Measurements from ENCODE around the gene IFITM10. TPM values are rescaled to one million over a fixed set of nuclear protein-coding genes. Genes with fewer than 3 reads are reported as not detected.

The IFITM10 gene
- total and polyA plus RNA-seq, 2 donors (not counting 1 experiment from before 2014, with no cell fraction given): 0.09 to 1.7 TPM

GRCh38 chr11:1786466-1786865, 36.1 kb upstream of the IFITM10 start:
- peaks cover 0 to 2% of the 10 kb centered on the region in 2 donors for H3K4me1 ChIP-seq (ENCODE audit: control insufficient read depth in 2 of 2, insufficient read depth in 2 of 2, low read length in 2 of 2)
- no peak overlapping the region for H3K4me3 ChIP-seq (ENCODE audit: control extremely low read depth in 1 of 5, extremely low read depth in 1 of 5, insufficient read depth in 1 of 5, low read depth in 2 of 5, low read length in 4 of 5)
- no peaks in the 10 kb centered on the region for H4K20me1 ChIP-seq (ENCODE audit: control insufficient read depth, insufficient read depth, low read length, poor library complexity, severe bottlenecking)
- H3K27ac Mint-ChIP-seq: no peak overlapping the region
- no peak for ATAC-seq (ENCODE audit: low read depth)
- H3K27me3 ChIP-seq (replicated peaks in 1 of 4; ENCODE audit: control extremely low read depth in 1 of 4, control insufficient read depth in 3 of 4, insufficient read depth in 4 of 4, low read length in 3 of 4): no peaks in the 10 kb centered on the region
- no peaks in the 10 kb centered on the region for H3K9me3 Mint-ChIP-seq (ENCODE audit: insufficient read depth)
- no peaks in the 10 kb centered on the region for H3K79me2 ChIP-seq (ENCODE audit: control insufficient read depth, insufficient read depth, low read length)
- WGBS (ENCODE audit: insufficient coverage): 96% methylated on average over 4 of the region's 4 CpGs
- H3K4me2 ChIP-seq (replicated peaks; ENCODE audit: low read depth, low read length, poor library complexity, severe bottlenecking): no peak overlapping the region
- H3K4me1 Mint-ChIP-seq: peaks cover 2% of the 10 kb centered on the region
- H2AFZ ChIP-seq (ENCODE audit: insufficient read depth, low read depth, low read length, poor library complexity, severe bottlenecking): no peak overlapping the region
- intact Hi-C loops (cut with micrococcal nuclease): no loop called here
- ChIA-PET POLR2A (no interaction called here), CTCF (no interaction called here)
- no peaks in the 10 kb centered on the region for H3K36me3 ChIP-seq (replicated peaks in 1 of 2; ENCODE audit: control extremely low read depth in 1 of 2, control insufficient read depth in 1 of 2, extremely low read depth in 1 of 2, insufficient read depth in 2 of 2, low read length in 1 of 2)
- no peaks in the 10 kb centered on the region for H3K9me3 ChIP-seq (ENCODE audit: control extremely low read depth in 1 of 3, control insufficient read depth in 2 of 3, insufficient read depth in 1 of 3, low read length in 2 of 3)
- no peak overlapping the region for H3K4me3 Mint-ChIP-seq
- no peak for DNase-seq
- no peak overlapping the region for H3K27ac ChIP-seq (ENCODE audit: low read length in 2 of 2)
- TF ChIP-seq EZH2 (IDR thresholded peaks at IDR 0.05; ENCODE audit: borderline replicate concordance, insufficient read depth, low read depth, low read length, poor library complexity, severe bottlenecking) (no peak), CTCF (IDR thresholded peaks at IDR 0.05) (no peak)
- H3K27me3 Mint-ChIP-seq: peaks cover 5% of the 10 kb centered on the region
- no peak overlapping the region for H3K9ac ChIP-seq (ENCODE audit: low read length)

- 86% methylated on average over 17 of the region's 21 CpGs for WGBS (ENCODE audit: insufficient coverage)
- H3K9me3 Mint-ChIP-seq (ENCODE audit: insufficient read depth): no peaks in the 10 kb centered on the region
These were observed 35.5 kb upstream of the IFITM10 start for GRCh38 chr11:1785749-1786413.

More at GRCh38 chr11:1785749-1786413, 35.5 kb upstream of the IFITM10 start:
- Histone ChIP-seq H3K9me3 (ENCODE audit: control extremely low read depth in 1 of 3, control insufficient read depth in 2 of 3, insufficient read depth in 1 of 3, low read length in 2 of 3) (no peaks in the 10 kb centered on the region), H2AFZ (ENCODE audit: insufficient read depth, low read depth, low read length, poor library complexity, severe bottlenecking) (no peak overlapping the region), H3K27ac (ENCODE audit: low read length in 2 of 2) (no peak overlapping the region), H3K36me3 (replicated peaks in 1 of 2; ENCODE audit: control extremely low read depth in 1 of 2, control insufficient read depth in 1 of 2, extremely low read depth in 1 of 2, insufficient read depth in 2 of 2, low read length in 1 of 2) (no peaks in the 10 kb centered on the region), H3K4me3 (ENCODE audit: control extremely low read depth in 1 of 5, extremely low read depth in 1 of 5, insufficient read depth in 1 of 5, low read depth in 2 of 5, low read length in 4 of 5) (no peak overlapping the region), H3K27me3 (replicated peaks in 1 of 4; ENCODE audit: control extremely low read depth in 1 of 4, control insufficient read depth in 3 of 4, insufficient read depth in 4 of 4, low read length in 3 of 4) (no peaks in the 10 kb centered on the region), H3K9ac (ENCODE audit: low read length) (no peak overlapping the region), H4K20me1 (ENCODE audit: control insufficient read depth, insufficient read depth, low read length, poor library complexity, severe bottlenecking) (no peaks in the 10 kb centered on the region), H3K79me2 (ENCODE audit: control insufficient read depth, insufficient read depth, low read length) (no peaks in the 10 kb centered on the region), H3K4me1 (ENCODE audit: control insufficient read depth in 2 of 2, insufficient read depth in 2 of 2, low read length in 2 of 2) (peaks cover 0 to 8% of the 10 kb centered on the region in 2 donors), H3K4me2 (replicated peaks; ENCODE audit: low read depth, low read length, poor library complexity, severe bottlenecking) (no peak overlapping the region)
- Mint-ChIP-seq H3K27me3 (peaks cover 5% of the 10 kb centered on the region), H3K27ac (no peak overlapping the region), H3K4me1 (peaks cover 8% of the 10 kb centered on the region), H3K4me3 (no peak overlapping the region)
- ATAC-seq (ENCODE audit: low read depth): no peak
- POLR2A ChIA-PET: no interaction called here
- intact Hi-C loops (cut with micrococcal nuclease): no loop called here
- no peak for TF ChIP-seq EZH2 (IDR thresholded peaks at IDR 0.05; ENCODE audit: borderline replicate concordance, insufficient read depth, low read depth, low read length, poor library complexity, severe bottlenecking)
- no peak for TF ChIP-seq CTCF (IDR thresholded peaks at IDR 0.05)
- DNase-seq: no peak
- CTCF ChIA-PET: interaction anchor here (0.7 kb wide), 1 partner anchor 107 kb away, joined by 3 read pairs; no protein-coding TSS in a partner anchor

Data from B cell (primary cell).